ENCODE measurements around the gene HOXD1. TPM values are rescaled to one million over a fixed set of nuclear protein-coding genes. Genes with fewer than 3 reads are reported as not detected.

The HOXD1 gene
- total RNA-seq, 2 donors from 2014 or later, result 2.3 to 6.1 TPM

DNA sequence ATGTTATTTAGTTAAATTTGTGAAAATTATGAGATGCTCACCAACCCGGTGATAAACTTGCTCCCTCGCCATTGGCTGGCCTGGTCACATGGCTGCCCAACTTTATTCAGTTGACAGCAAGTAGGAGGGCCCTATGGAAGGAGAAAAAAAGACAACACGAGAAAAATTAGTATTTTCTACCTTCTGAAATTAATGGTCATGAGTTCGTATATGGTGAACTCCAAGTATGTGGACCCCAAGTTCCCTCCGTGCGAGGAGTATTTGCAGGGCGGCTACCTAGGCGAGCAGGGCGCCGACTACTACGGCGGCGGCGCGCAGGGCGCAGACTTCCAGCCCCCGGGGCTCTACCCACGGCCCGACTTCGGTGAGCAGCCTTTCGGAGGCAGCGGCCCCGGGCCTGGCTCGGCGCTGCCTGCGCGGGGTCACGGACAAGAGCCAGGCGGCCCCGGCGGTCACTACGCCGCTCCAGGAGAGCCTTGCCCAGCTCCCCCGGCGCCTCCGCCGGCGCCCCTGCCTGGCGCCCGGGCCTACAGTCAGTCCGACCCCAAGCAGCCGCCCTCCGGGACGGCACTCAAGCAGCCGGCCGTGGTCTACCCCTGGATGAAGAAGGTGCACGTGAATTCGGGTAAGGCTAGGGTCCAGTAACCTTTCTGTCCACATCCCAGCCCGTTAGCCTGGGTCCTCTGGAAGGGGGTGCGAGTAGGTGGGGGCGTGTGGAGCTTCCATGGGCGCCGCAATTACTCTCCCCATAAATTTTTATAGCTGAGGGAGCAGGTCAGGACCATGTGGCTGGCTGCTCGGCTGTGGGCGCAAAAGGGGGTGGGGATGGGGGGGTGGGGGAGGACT lies 36.8 kb upstream of the HOXD1 start, which contains the start of gene HOXD4:
TSS of gene HOXD4 (plus strand) at position 109 of the 846 bp plus-strand sequence. CDS start at position 193, 84 bp downstream.
- Histone ChIP-seq H3K9me3 (no peaks in the 10 kb centered on the region), H3K4me3 (no peak within 1 kb of the TSS), H3K27me3 (replicated peaks; ENCODE audit: insufficient read depth) (peaks cover 6% of the 10 kb centered on the region), H3K27ac (no peak within 1 kb of the TSS), H3K4me1 (replicated peaks) (no peaks in the 10 kb centered on the region), H3K36me3 (no peaks in the 10 kb centered on the region)
- TF ChIP-seq POLR2A (IDR thresholded peaks at IDR 0.05) (no peak), POLR2AphosphoS5 (IDR thresholded peaks at IDR 0.05) (no peak)
- TF ChIP-seq, protein P1, sequence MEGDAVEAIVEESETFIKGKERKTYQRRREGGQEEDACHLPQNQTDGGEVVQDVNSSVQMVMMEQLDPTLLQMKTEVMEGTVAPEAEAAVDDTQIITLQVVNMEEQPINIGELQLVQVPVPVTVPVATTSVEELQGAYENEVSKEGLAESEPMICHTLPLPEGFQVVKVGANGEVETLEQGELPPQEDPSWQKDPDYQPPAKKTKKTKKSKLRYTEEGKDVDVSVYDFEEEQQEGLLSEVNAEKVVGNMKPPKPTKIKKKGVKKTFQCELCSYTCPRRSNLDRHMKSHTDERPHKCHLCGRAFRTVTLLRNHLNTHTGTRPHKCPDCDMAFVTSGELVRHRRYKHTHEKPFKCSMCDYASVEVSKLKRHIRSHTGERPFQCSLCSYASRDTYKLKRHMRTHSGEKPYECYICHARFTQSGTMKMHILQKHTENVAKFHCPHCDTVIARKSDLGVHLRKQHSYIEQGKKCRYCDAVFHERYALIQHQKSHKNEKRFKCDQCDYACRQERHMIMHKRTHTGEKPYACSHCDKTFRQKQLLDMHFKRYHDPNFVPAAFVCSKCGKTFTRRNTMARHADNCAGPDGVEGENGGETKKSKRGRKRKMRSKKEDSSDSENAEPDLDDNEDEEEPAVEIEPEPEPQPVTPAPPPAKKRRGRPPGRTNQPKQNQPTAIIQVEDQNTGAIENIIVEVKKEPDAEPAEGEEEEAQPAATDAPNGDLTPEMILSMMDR (IDR thresholded peaks at IDR 0.05), result no peak
- DNase-seq (ENCODE audit: low spot score), result no peak
- WGBS, result 42% methylated on average over 51 of the region's 55 CpGs
- intact Hi-C loops (cut with DNase I), result no loop called here

DNA sequence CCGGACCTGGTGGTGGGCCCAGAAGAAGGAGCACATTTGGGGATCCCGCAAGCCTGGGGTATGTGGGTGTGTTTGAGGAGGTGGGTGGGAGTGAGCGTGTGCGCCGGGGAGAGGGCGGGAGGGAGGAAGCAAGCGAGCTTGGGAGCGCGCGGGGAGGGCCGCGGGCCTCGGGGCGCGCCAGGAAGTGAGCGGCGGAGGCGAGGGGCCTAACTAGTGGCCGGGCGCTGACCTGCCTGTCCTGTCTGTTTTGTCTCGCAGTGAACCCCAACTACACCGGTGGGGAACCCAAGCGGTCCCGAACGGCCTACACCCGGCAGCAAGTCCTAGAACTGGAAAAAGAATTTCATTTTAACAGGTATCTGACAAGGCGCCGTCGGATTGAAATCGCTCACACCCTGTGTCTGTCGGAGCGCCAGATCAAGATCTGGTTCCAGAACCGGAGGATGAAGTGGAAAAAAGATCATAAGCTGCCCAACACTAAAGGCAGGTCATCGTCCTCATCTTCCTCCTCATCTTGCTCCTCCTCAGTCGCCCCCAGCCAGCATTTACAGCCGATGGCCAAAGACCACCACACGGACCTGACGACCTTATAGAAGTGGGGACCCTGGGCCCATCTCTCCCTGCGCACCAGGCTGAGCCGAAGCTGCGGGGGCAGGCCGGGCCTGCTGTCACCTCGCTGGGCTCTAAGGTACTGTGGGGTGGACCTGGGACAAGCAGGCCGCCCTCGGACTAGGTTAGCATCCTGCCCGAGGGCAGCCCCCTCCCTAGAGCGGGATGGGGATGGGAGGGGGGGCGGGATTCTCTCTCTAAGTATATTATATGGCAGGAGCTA lies 35.9 kb upstream of the HOXD1 start:
- intact Hi-C loops (cut with DNase I), result no loop called here
- WGBS, result 60% methylated on average over 48 of the region's 48 CpGs
- no peak for DNase-seq (ENCODE audit: low spot score)

DNA sequence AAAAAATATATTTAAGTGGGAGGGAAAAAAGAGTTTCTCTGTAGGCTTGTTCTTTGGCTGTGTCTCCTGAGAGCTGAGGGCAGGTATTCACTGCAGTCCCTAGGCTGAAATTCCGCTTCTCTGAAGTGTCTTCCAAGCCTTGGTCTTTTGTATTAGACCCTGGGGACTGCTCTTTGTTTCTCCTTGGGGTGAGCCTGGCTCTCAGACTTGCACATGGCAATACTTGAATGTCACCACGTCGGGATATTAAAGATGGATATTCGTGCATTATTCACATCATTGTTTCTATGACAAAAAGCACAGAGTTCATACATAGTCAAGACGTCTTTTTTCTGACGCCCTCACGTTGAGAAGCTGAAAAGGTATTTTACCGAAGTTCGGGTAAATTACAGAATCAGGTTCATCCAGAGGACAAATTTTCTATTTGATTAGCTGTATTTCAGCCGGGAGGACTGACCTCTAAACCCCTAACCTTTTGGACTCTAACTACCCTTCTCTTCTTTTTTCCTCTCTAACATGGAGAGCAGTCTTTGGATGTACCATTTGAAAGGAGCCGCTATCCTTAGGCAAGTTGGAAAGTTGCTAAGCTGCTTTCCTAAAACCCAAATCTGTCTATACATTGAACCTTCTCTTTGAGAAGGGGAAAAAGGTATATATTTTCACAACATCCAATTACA lies 33.8 kb upstream of the HOXD1 start:
- H3K9me3 ChIP-seq, result no peaks in the 10 kb centered on the region
- H3K27ac ChIP-seq, result no peak overlapping the region
- intact Hi-C loops (cut with DNase I), result no loop called here
- no peak for TF ChIP-seq POLR2AphosphoS5 (IDR thresholded peaks at IDR 0.05)
- TF ChIP-seq, protein P1 (IDR thresholded peaks at IDR 0.05), result no peak
- no peak for TF ChIP-seq POLR2A (IDR thresholded peaks at IDR 0.05)
- no peaks in the 10 kb centered on the region for H3K36me3 ChIP-seq
- no peak overlapping the region for H3K4me3 ChIP-seq
- H3K27me3 ChIP-seq (replicated peaks; ENCODE audit: insufficient read depth), result peaks cover 26% of the 10 kb centered on the region
- no peak for DNase-seq (ENCODE audit: low spot score)
- 85% methylated on average over 11 of the region's 11 CpGs for WGBS
- H3K4me1 ChIP-seq (replicated peaks), result no peaks in the 10 kb centered on the region

More for the DNA sequence above, 35.9 kb upstream of the HOXD1 start:
- no peaks in the 10 kb centered on the region for H3K36me3 ChIP-seq
- peaks cover 14% of the 10 kb centered on the region for H3K27me3 ChIP-seq (replicated peaks; ENCODE audit: insufficient read depth)
- no peak overlapping the region for H3K27ac ChIP-seq
- no peak overlapping the region for H3K4me3 ChIP-seq
- no peaks in the 10 kb centered on the region for H3K4me1 ChIP-seq (replicated peaks)
- no peaks in the 10 kb centered on the region for H3K9me3 ChIP-seq
- no peak for TF ChIP-seq POLR2A (IDR thresholded peaks at IDR 0.05)
- TF ChIP-seq, protein P1 (IDR thresholded peaks at IDR 0.05), result no peak
- no peak for TF ChIP-seq POLR2AphosphoS5 (IDR thresholded peaks at IDR 0.05)

DNA sequence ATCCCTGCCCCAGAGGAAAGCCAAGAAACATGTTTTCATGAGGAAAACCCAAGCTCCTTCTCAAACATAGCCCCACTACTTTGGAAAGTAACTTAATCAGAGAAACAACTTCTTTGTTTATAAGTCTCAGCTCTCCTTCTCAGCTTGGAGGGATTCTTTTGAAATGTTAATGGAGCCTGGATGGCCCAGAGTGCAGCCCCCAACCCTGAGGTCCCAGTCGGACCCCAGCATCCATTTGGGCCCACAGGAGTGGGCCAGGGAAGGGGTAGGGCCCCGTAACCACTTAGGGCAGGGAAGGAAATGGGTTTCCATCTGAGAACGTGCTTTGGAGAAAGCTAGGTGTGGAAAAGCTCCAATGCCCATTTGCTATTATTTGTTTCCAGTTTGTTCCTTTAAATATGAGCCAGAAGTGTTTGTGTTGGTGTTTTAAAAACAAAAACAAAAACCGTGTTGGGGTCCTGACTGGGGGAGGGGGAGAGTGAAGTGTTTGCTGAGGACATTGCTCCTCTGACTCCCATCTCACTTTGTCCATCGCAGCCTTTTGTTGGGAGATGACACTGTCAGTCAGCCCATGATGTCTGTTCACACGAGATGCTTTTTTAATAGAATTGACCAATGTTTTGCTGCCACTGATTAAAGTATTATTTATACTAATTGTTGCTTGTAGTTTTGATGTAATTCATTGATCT lies 33.0 kb upstream of the HOXD1 start:
- 68% methylated on average over 6 of the region's 6 CpGs for WGBS
- Histone ChIP-seq H3K36me3 (no peaks in the 10 kb centered on the region), H3K27ac (no peak overlapping the region), H3K27me3 (replicated peaks; ENCODE audit: insufficient read depth) (peaks cover 34% of the 10 kb centered on the region), H3K9me3 (no peaks in the 10 kb centered on the region), H3K4me3 (no peak overlapping the region), H3K4me1 (replicated peaks) (no peaks in the 10 kb centered on the region)
- no peak for TF ChIP-seq POLR2A (IDR thresholded peaks at IDR 0.05)
- TF ChIP-seq, protein P1 (IDR thresholded peaks at IDR 0.05), result no peak
- no peak for TF ChIP-seq POLR2AphosphoS5 (IDR thresholded peaks at IDR 0.05)
- no peak for DNase-seq (ENCODE audit: low spot score)
- intact Hi-C loops (cut with DNase I), result no loop called here

Data from prostate gland (tissue), 2 donors.